Measurements from ENCODE around the gene KIF22. TPM values are rescaled to one million over a fixed set of nuclear protein-coding genes. Genes with fewer than 3 reads are reported as not detected.
"Not testable (repeated sequence)": the region's sequence is repeated elsewhere in the genome, so short reads cannot be mapped to it uniquely, and the experiment has no call there.

The KIF22 gene
- total RNA-seq, 4 donors from 2014 or later = 9.2 to 25.2 (median 13.1) TPM

- DNase-seq (ENCODE audit: low spot score) = no peak
- no peak for TF ChIP-seq CTCF (IDR thresholded peaks at IDR 0.05)
- ATAC-seq (ENCODE audit: low FRiP score) = no peak
Observed at GRCh38 chr16:29831490-29831889, 40.9 kb downstream of the KIF22 start.

- DNase-seq (ENCODE audit: low spot score); ATAC-seq (ENCODE audit: low FRiP score): not testable (repeated sequence)
Observed at GRCh38 chr16:29833219-29833618, 42.7 kb downstream of the KIF22 start.

- ATAC-seq (ENCODE audit: low FRiP score) (no peak), DNase-seq (ENCODE audit: low spot score) (no peak)
- no peak for TF ChIP-seq CTCF (IDR thresholded peaks at IDR 0.05)
Observed at GRCh38 chr16:29834079-29834478, 43.5 kb downstream of the KIF22 start.

GRCh38 chr16:29835926-29836325, 45.4 kb downstream of the KIF22 start:
- no peak for ATAC-seq (ENCODE audit: low FRiP score)
- no peak for TF ChIP-seq CTCF (IDR thresholded peaks at IDR 0.05)
- no peak for DNase-seq (ENCODE audit: low spot score)

GRCh38 chr16:29836623-29837022, 46.1 kb downstream of the KIF22 start:
- ATAC-seq (ENCODE audit: low FRiP score) (no peak), DNase-seq (ENCODE audit: low spot score) (no peak)
- TF ChIP-seq CTCF (IDR thresholded peaks at IDR 0.05) = no peak

- no peak for TF ChIP-seq CTCF (IDR thresholded peaks at IDR 0.05)
- DNase-seq (ENCODE audit: low spot score) (no peak), ATAC-seq (ENCODE audit: low FRiP score) (no peak)
Observed at GRCh38 chr16:29837841-29838240, 47.3 kb downstream of the KIF22 start.

- no peak for DNase-seq (ENCODE audit: low spot score)
Observed at GRCh38 chr16:29839822-29840221, 49.3 kb downstream of the KIF22 start.

More at GRCh38 chr16:29839822-29840221, 49.3 kb downstream of the KIF22 start:
- TF ChIP-seq CTCF (IDR thresholded peaks at IDR 0.05) = no peak
- ATAC-seq (ENCODE audit: low FRiP score) = no peak

Data from omental fat pad (tissue), 4 donors.